ENCODE measurements around the gene RPIA.
"Not testable (repeated sequence)": the region's sequence is repeated elsewhere in the genome, so short reads cannot be mapped to it uniquely, and the experiment has no call there.

RPIA gene

DNA sequence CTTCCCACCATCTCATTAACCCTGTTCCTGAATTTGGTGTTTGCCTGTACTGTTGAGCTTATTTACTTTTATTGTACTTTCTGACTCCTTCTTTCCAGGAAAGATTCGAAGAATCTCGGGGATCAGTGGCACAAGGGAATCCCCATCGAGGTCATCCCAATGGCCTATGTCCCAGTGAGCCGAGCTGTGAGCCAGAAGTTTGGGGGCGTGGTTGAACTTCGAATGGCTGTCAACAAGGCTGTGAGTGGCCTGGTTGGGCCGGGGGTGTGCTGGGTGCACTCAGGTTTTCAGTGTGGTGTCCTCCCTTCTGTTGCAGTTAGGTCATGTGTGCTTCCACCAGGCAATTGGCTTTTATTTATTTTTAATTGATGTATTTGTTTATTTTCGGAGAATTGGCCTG is 45.0 kb downstream of the RPIA start:
- DNase-seq = no peak

DNA sequence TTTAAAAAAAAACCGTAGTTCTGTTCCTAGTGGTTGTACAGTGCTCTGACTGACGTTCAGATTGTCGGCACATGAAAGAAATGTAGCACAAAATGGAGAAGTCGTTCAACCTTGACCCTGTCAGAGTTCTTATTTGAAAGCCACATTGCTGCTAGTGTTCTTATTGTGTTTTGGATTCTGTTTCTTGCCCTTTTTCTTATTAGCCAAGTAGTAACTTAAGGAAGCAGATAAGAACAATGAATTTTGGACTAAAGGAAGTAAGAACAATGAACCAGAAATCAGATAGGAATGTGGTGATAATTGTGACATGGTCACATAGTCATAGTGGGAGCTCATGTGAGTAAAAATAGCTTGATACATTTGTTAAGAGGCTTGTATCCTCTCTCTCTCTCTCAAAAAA is 45.9 kb downstream of the RPIA start:
- no peak for DNase-seq

DNA sequence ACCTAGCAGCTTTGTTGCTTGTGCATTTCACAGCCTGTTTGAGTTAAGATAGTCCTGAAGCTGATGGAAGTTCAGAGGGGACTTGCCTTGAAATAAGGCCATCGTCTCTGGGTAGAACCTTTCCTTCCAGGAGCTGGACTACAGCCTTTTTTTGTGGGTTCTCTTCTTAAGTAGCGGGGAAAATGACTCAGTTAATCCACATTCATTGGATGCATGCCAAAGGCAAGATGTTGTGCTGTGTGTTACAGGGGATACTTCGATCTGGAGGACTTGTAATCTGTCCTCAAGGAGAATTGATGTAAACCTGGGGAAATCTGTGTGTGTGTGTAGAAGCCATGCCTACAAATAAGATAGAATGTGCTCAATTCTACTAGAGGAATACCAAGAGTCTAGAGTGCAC is 46.8 kb downstream of the RPIA start:
- no peak for DNase-seq

DNA sequence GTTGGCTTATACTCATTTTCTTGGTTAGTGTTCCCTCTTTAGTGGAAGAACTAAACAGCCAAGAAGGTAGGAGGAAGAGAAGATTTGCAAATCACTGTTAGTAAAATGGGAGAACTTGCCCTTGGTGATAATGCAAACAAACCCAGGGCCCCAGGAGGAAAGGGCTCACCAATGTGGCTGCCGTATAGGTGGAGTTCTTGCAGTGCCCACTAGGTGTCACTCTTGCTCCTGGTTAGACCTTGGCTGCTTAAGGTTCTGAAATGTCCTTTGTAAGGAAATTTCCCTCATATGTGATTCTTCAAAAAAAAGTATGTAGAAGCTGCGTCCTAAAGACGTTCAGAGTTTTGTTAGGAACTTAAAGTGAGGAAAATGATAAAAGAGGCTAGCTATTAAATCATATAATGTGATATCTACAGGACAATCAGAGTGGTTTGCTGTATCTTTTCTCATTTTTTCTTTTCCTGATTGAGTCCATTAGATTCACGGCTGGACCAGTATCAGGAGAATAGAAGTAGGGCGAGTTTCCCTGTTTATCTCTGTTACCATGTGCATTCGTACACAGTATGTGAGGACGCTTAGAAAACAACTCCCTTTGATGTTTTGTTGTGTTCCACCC is 48.6 kb downstream of the RPIA start:
- DNase-seq = peak; percentile 48

DNA sequence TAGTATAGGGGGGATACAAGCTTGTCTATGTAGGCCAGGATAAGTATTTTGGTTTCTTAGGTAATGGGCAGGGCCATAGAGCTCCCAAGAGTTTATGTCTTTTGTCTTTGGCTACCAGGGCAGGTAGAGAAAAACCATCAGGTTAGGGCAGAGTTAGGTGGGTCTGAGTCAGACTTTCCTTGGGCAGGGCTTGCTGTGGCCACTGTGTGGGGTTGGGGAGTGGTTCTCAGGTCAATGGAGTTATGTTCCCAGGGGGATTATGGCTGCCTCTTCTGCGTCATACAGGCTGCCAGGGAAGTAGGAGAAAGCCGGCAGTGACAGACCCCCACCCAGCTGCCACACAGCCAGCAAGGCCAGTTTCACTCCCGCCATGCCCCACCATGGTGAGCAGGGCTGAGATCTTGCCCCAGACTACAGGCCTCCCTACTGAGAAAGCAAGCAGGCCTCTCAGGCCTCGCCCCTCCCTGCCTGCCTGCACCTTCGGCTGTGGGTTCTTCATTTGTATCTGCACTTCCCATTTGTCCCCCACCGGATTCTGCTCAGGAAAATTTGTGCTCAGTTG is 55.5 kb downstream of the RPIA start:
- no peak for DNase-seq

DNA sequence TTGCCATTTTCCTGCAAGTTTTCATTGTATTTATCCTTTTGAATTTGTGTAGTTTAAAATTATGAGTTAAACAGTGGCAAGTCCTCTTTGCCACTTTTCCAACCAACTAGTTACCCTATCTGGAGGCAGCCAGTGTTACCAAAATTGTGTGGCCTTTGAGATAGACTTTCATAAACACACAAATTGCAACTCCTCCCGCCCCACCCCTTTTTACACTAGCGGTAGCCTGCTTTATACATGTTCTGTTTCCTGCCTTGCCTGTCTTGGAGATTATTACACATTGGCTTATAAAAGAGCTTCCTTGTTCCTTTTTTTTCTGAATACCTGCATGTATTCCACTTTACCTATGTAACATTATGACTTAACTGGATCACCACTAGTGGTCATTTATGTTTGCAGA is 56.5 kb downstream of the RPIA start:
- no peak for DNase-seq

DNA sequence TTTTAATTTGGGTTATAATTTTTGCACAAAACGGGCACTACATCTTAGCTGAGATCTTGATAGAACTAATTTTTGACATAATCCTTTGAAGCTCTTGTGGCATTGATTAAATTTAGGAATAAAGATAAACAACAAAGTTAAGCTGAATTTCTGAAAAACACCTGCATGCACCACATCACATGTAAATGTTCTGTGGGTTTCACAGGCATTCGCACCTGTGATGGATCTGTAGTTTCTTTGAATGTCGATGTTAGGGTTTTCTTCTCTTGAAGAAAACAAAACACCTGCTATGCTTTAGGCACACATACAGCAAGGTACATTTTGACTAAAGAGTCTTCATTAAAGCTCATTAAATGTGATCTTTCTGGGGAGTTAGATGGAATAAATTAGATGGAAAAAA is 60.3 kb downstream of the RPIA start:
- no peak for DNase-seq

DNA sequence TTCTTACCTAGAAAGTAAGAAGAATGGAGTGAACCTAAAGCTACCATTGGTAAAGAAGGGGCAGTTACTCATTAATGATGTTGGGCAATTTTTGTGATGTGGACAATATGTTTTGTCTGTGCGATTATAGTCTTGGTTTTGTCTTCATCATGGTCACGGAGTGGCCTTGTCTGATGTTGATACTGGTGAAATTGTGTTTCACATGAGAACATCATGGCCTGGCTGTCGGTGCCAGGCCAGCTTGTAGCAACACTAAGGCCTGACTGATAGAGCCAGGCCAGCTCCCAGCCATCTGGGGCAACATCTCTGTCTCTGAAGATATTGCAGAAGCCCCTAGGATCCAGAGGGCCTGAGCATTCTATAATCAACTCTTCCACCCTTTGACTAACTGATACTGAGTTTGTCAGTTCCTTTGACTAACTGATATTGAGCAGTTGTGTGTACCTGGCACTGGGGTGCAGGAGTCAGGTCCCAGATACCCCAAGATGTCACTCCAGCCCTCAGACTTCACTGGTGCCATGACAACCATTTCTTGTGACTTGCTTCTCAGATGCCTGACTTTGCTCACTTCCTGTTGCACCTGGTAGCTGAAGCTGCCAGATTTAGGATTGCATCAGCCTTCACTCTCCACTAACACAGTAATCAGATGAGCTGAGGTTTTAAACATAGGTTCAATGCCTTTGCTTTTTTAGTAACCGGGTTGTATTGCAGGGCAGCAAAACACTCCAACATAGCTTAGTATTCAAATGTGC is 62.5 kb downstream of the RPIA start:
- DNase-seq = no peak

DNA sequence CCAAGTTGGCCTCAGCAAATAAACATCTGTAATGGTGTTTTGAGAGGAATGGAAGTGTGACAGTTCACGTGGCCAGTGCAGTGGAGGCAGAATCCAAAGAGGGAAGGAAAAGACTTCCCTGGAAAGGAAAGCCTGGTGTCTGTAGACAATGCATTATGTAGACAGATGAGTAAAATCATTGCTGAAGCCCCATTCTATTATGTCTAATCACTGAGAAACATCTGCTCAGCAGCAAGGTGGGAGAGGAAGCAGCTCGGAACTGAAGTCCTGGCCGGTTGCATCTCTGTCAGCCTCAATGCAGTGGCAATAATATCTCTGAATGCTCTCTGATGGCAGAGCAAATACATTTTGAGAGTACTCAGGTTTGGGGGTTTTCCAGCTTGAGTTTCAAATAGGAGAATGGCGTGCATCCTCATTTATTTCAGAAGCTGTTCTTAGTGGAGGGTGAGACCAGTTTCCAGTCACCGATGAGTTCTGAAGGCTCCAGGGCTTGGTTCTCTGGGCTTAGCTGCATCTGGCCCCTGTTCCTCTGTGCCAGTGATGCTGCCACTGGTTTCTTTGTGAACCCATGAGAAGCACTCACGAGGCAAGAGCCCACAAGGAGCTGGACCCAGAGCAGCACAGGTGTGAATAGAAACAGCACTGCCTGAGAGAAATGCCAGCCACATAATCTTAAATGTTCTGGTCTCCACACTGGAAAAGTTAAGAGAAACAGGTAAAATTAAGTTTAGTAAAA is 63.3 kb downstream of the RPIA start:
- no peak for DNase-seq

DNA sequence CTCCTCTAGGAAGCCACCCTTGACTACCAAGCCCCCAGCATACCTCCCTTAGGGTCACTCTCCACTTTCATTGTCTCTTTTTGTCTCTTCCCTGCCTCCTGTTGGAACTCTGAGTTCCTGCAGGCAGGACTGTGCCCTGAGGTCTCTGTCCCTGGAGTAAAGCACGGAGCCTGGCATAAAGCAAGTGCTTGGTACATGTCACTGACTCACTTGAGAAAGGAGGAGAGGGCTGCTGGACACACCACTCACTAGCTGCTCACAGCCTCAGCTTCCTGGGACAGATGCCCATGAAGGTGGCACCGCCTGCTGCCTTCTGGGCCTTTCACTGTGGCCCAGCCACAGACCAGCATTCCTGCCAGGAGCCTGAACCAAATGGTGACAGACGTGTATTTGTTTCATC is 64.4 kb downstream of the RPIA start:
- no peak for DNase-seq

DNA sequence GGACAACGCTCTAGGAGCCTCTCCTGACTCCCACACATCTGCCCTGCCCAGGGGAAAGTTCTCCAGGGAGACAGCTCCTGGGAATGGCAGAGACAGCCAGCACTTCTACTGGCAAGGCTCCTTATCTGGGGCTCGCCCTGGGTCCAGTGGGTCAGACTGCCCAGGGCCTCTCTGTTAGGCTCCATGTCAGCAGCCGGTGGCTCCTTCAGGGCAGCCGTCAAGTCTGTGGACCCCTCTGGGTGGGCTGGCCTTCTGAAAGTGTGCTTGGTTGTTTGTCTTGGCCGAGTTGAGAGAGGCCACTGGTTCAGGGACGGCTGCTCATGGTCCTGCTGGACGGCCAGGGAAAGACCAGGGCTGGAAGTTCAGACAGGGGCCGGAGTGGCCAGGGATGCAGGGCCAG is 65.6 kb downstream of the RPIA start:
- no peak for DNase-seq

DNA sequence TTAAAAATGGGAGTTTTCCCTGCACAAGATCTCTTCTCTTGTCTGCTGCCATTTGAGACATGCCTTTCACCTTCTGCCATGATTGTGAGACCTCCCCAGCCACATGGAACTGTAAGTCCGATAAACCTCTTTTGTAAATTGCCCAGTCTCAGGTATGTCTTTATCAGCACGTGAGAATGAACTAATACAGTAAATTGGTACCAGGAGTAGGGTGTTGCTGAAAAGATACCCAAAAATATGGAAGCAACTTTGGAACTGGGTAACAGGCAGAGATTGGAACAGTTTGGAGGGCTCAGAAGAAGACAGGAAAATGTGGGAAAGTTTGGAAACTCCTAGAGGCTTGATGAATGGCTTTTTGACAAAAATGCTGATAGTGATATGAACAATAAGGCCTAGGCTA is 67.2 kb downstream of the RPIA start:
- DNase-seq = not testable (repeated sequence)

DNA sequence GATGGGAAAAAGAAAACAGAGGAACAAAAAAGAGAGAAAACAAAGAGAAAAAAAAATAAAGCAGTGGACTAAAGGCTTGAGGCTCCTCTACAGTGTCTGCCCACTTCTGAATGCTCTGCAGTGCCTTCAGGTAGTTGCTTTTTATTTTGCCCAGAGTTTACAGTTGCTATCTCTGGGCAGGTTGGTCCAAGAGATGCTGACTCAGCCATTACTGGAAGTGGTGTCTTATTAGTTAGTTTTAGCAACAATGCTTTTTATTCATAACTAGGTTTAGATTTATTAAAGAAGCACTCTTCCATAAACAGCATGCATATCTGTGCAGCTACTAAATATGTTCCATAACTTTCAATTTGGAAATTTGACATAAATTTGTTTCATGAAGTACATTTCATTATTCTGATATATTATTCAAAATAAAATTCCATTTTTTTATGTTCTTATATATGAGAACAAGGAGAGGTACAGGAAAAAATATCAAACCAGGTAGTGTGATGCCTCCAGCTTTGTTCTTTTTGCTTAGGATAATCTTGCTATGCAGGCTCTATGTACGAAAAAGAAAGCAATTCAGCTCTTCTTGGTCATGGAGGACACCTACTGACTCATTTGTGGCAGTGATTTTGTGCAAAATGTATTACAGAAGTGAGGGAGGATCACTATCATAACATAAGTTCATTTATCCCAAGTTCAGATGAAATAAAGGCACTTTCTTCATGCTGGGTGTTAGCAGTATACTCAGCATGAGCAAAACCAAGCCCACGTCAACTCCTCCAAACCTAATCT is 69.5 kb downstream of the RPIA start:
- no peak for DNase-seq

DNA sequence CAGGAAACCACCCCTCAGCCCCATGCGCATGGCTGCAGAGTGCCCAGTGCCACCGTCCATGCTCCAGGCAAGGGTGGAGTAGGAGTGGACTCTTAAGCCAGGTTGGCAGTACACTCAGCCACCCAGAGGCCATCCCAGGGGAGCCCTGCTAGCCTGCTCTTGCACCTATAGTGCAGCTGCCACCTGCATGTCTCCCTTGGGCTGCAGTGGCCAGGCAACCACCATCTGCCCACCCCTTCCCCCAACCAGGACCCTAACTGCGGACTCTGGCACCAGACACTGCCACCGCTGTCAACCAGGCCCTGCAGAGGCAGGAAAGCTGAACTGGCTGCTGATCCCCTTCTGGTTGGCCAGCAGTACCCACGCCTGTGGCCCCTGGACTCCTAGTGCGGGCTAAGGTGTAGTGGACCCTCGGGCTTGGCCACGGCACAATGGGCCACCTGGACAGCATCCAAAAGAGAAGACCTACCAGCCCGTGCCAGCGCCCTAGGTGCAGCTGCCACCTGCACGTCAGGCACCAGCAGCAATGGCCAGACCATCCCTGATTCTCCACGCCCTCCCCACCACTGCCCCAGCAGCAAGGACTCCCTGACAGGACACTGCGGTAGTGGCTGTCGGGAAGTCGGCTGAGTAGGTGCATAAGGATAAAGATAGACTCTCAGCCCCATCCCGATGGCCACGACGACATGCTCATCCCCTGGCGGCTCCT is 72.8 kb downstream of the RPIA start:
- no peak for DNase-seq

DNA sequence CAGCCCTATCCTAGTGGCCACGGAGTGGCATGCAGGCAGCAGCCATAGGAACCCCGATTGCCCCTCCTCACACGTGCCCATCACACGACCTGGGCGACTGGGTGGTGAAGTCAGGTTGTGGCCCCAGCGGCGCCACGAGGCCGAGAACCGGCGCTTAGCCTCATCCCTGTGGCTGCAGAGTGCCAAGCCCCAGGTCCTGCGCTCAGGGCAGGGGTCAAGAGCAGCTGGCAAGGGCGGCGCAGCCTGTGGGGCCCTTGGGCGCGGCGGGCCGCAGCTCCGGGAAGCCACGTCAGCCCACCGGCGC is 73.3 kb downstream of the RPIA start:
- no peak for DNase-seq

DNA sequence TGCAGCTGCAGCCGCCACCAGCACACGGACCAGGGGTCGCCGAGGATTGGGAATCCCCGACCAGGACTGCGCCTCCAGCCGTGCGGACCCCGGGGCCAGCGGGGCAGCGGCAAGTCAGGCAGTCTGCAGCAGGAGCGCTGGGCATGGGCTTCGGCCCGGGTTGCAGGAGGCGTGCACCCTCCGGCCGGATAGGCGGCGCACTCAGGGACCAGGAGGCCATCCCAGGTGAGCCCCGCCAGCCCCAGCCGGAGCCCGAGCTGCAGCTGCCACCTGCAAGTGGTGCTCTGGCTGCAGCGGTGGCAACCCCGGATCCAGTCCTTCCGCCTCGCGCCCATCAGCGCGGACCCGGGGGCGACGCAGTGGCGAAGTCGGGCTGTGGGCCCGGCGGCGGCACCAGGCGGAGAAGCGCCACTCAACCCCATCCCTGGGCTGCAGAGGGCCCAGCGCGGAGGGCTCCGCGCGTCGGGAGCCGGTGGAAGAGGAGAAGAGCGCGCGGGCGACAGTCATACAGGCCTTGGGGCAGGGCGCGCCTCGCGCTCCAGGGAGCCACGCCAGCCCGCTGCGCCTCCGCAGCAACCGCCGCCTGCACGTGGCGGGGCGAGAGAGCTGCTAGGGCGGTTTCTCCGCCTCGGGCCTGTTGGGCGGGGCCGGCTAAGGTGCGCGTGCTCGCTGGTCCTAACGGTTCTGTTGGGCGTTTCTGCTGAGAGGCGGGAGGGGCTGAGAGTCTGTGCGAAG is 73.8 kb downstream of the RPIA start:
- no peak for DNase-seq

DNA sequence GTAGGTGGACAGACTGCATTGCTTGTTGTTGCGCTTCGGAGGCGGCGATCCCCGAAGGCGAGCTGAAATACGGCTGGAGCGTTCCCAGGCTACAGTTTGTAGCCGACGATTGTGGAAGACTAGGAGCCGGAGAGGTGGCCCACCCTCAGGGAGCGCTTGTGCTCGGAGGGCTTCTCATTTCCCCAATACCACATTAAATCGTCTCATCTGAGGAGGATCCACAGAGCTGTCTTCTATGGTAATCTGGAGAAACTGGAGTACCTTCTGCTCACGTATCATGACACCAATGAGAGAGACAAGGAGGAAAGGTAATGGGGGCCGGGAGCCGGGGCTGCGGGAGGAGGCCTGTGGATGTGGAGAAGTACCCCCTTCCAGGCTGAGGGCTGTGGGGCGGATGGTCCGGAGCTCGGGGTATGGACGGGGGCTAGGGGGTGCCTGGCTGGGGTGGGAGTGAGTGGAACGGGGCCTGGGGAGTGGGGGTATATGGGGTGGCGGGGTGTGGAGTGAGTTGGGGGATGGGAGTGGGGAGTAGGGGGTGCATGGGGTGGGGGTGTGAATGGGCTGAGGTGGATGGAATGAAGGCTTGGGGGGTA is 74.5 kb downstream of the RPIA start:
- not testable (repeated sequence) for DNase-seq

DNA sequence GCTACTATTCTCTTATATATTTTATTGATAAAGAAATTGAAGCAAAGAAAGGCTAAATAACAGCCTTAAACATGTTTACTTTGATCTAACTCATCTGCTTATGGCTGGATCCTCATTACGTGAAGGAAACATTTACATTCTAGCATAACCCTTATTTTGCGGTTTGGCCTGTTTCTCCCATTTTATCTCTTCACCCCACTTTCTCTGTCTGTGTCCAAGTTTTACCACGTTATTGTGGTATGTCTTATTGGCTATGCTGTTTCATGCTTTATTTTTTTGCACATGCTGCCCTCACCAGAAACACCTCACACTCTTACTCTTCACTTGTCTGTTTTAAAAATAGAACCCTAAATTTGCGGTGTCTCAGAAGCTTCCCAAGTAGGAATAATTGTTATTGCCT is 78.5 kb downstream of the RPIA start:
- DNase-seq = no peak

DNA sequence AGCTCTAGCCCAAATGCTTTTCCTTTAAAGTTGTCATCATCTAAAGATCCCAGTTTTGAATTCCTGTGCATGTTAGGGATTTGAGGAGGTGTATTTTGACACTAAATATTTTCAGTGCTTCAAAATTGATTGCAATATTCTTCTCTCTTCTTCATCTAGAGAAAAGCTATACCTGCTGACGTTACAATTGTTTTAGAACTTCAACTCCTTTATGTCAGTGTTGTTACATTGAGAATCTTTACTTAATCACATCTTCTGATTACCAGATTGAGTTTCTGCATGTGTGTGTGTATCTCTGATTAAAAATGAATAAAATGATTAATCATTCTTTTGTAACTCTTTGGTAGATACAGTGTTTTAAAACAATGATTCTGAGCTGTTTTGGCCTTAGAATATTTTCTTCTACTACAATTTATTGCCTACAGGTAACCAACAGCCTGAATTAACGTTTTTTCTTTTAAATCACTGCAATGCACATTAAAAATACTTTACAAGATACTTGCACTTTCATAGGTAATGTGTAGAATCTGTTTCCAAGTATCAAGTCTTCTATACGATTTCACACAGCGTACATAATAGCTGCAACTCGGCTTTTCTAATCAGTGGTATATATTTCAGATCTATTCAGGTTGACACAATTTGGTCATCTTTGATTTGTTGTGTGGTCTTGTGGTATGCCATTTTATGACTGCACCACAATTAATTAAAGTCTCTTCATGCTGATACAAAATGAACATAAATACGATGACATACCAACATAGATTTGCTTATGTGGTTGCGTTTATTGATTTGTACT is 82.0 kb downstream of the RPIA start:
- not testable (repeated sequence) for DNase-seq

DNA sequence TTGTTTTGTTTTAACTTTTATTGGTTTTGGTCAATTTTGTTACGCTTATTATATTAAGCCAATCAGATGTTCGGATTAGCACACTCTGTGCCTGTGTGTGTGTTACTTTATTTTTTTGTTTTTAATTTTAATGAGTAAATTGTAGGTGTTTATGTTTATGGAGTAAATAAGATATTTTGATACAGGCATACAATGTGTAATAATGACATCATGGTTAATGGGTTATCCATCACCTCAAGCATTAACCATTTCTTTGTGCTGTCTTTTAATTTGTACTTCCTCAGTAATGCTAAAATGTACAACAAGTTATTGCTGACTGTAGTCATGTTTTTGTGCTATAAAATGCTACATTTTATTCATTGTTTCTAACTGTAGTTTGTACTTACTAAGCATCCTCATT is 97.7 kb downstream of the RPIA start:
- not testable (repeated sequence) for DNase-seq

DNA sequence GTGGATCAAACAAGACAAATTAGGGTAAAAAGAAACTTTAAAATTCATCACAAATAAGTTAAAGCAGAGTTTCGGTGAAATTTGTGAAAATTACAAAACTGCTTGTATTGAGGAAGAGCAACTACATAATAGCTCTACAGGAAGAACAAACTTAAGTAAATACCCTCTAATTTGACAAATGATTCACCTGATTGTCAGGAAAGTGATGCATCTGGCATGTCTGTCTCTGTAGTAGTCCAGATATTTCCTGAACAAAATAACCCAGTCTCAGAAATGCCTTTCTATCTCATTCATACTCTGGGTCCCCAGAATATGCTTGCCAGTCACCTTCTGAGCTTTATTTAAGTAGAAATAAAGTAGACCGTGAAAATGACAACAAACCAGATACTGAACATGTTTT is 104.5 kb downstream of the RPIA start:
- not testable (repeated sequence) for DNase-seq
